ENCODE results near the gene ARRDC1.

- TF ChIP-seq CTCF (IDR thresholded peaks at IDR 0.05) (no peak), EP300 (IDR thresholded peaks at IDR 0.05) (no peak), POLR2A (IDR thresholded peaks at IDR 0.05) (no peak)
These were observed 24.6 kb downstream of the ARRDC1 start for GRCh38 chr9:137630126-137630525.

All from ovary (tissue), 3 donors.